Astrocyte (in vitro differentiated cells and primary cell): ENCODE data around the gene PDLIM5. TPM values are rescaled to one million over a fixed set of nuclear protein-coding genes. Genes with fewer than 3 reads are reported as not detected.

Experiments
- DNase-seq: peaks from one replicate; pipeline ENCODE4 v3.0.0-alpha.2; 2010; ENCODE audit warnings: low read depth
- FAIRE-seq: peaks from 2 replicates; lab custom pipeline; 2011; peaks lifted over from hg19 to GRCh38; lab: Jason Lieb, UNC
- H2AFZ ChIP-seq: 2 replicates; pipeline ENCODE4 v1.6.0; 2012; ENCODE audit warnings: low read depth, low read length, inconsistent platforms
- H3K27ac ChIP-seq: 2 replicates; pipeline ENCODE4 v1.5.1; 2011; ENCODE audit warnings: low read depth, low read length, inconsistent platforms
- H3K27me3 ChIP-seq: 2 replicates; pipeline ENCODE4 v1.6.0; 2011; ENCODE audit warnings: low read length, inconsistent platforms; ENCODE audit not compliant: insufficient read depth
- H3K36me3 ChIP-seq: 2 replicates; pipeline ENCODE4 v1.5.1; 2011; ENCODE audit warnings: low read length, inconsistent platforms; ENCODE audit not compliant: insufficient read depth
- H3K4me1 ChIP-seq: 2 replicates; pipeline ENCODE4 v1.5.1; 2011; ENCODE audit warnings: low read length, inconsistent platforms; ENCODE audit not compliant: insufficient read depth
- H3K4me2 ChIP-seq: 2 replicates; pipeline ENCODE4 v1.6.0; 2012; ENCODE audit warnings: low read length, inconsistent platforms
- H3K4me3 ChIP-seq: 2 replicates; pipeline ENCODE4 v1.5.1; 2011; ENCODE audit warnings: low read depth, mild to moderate bottlenecking, low read length, inconsistent platforms; ENCODE audit not compliant: insufficient read depth
- H3K79me2 ChIP-seq: 2 replicates; pipeline ENCODE4 v1.6.0; 2012; ENCODE audit warnings: mild to moderate bottlenecking, low read length, inconsistent platforms; ENCODE audit not compliant: insufficient read depth
- H3K9ac ChIP-seq: 2 replicates; pipeline ENCODE4 v1.6.0; 2012; ENCODE audit warnings: mild to moderate bottlenecking, low read length, inconsistent platforms
- H3K9me3 ChIP-seq: 2 replicates; pipeline ENCODE4 v1.5.1; 2012; ENCODE audit warnings: low read depth, mild to moderate bottlenecking, low read length, inconsistent platforms; ENCODE audit not compliant: insufficient read depth
- H4K20me1 ChIP-seq: 2 replicates; pipeline ENCODE4 v1.6.0; 2012; ENCODE audit warnings: low read length, inconsistent platforms; ENCODE audit not compliant: insufficient read depth
- H3K27ac Mint-ChIP-seq: one replicate; pipeline ENCODE4 v1.8.0; 2021; ENCODE audit warnings: mild to moderate bottlenecking, mixed read lengths; ENCODE audit not compliant: unreplicated experiment
- H3K27me3 Mint-ChIP-seq: one replicate; pipeline ENCODE4 v1.8.0; 2021; ENCODE audit warnings: low read depth, mixed read lengths; ENCODE audit not compliant: unreplicated experiment
- H3K36me3 Mint-ChIP-seq: one replicate; pipeline ENCODE4 v1.8.0; 2021; ENCODE audit warnings: low read depth, mixed read lengths; ENCODE audit not compliant: unreplicated experiment
- H3K4me1 Mint-ChIP-seq: one replicate; pipeline ENCODE4 v1.8.0; 2021; ENCODE audit warnings: low read depth, mixed read lengths; ENCODE audit not compliant: unreplicated experiment
- H3K4me3 Mint-ChIP-seq: one replicate; pipeline ENCODE4 v1.8.0; 2021; ENCODE audit warnings: mild to moderate bottlenecking, moderate library complexity, mixed read lengths; ENCODE audit not compliant: unreplicated experiment
- H3K9me3 Mint-ChIP-seq: one replicate; pipeline ENCODE4 v1.8.0; 2021; ENCODE audit warnings: mild to moderate bottlenecking, mixed read lengths; ENCODE audit not compliant: unreplicated experiment
- CTCF ChIP-seq: IDR thresholded peaks from 2 replicates; pipeline ENCODE4 v1.5.1; 2011; ENCODE audit warnings: low read depth, mild to moderate bottlenecking, inconsistent platforms, low read length, moderate library complexity; ENCODE audit not compliant: insufficient read depth
- EZH2 ChIP-seq: IDR thresholded peaks from 2 replicates; pipeline ENCODE4 v1.6.1; 2012; ENCODE audit warnings: mild to moderate bottlenecking, low read length, inconsistent platforms; ENCODE audit not compliant: insufficient read depth
- total RNA-seq: library from RNA; stranded (reverse); gene quantifications from 2 replicates; pipeline ENCODE4 v1.2.1, GENCODE V29; 2021

PDLIM5 gene
- total RNA-seq, 1 donor from 2014 or later: 181 TPM

GRCh38 chr4:94698187-94698586, 246.4 kb downstream of the PDLIM5 start:
- H3K27me3 ChIP-seq: no peaks in the 10 kb centered on the region
- no peak for TF ChIP-seq CTCF
- no peak for TF ChIP-seq EZH2
- Mint-ChIP-seq H3K9me3 (no peaks in the 10 kb centered on the region), H3K27me3 (no peaks in the 10 kb centered on the region), H3K27ac (no peak overlapping the region), H3K4me3 (no peak overlapping the region), H3K36me3 (no peaks in the 10 kb centered on the region), H3K4me1 (no peaks in the 10 kb centered on the region)
- no peaks in the 10 kb centered on the region for H3K4me1 ChIP-seq
- no peak overlapping the region for H3K27ac ChIP-seq
- H3K9ac ChIP-seq: no peak overlapping the region
- no peaks in the 10 kb centered on the region for H3K9me3 ChIP-seq
- no peak for DNase-seq
- no peaks in the 10 kb centered on the region for H3K36me3 ChIP-seq
- H3K79me2 ChIP-seq: no peaks in the 10 kb centered on the region
- FAIRE-seq: no peak
- H3K4me3 ChIP-seq: no peak overlapping the region
- H2AFZ ChIP-seq: no peak overlapping the region
- no peak overlapping the region for H3K4me2 ChIP-seq
- no peaks in the 10 kb centered on the region for H4K20me1 ChIP-seq

- Mint-ChIP-seq H3K27ac (no peak overlapping the region), H3K4me1 (no peaks in the 10 kb centered on the region), H3K36me3 (no peaks in the 10 kb centered on the region), H3K9me3 (no peaks in the 10 kb centered on the region), H3K4me3 (no peak overlapping the region), H3K27me3 (no peaks in the 10 kb centered on the region)
- TF ChIP-seq EZH2 (no peak), CTCF (no peak)
- Histone ChIP-seq H2AFZ (no peak overlapping the region), H3K79me2 (no peaks in the 10 kb centered on the region), H3K9me3 (no peaks in the 10 kb centered on the region), H3K36me3 (no peaks in the 10 kb centered on the region), H3K27me3 (no peaks in the 10 kb centered on the region), H3K4me1 (no peaks in the 10 kb centered on the region), H3K9ac (no peak overlapping the region), H3K27ac (no peak overlapping the region), H4K20me1 (no peaks in the 10 kb centered on the region), H3K4me3 (no peak overlapping the region), H3K4me2 (no peak overlapping the region)
- no peak for DNase-seq
- FAIRE-seq: no peak
These were observed 248.6 kb downstream of the PDLIM5 start for GRCh38 chr4:94700298-94700697.

GRCh38 chr4:94701631-94702300, 250.0 kb downstream of the PDLIM5 start:
- DNase-seq: no peak
- Histone ChIP-seq H3K27me3 (no peaks in the 10 kb centered on the region), H3K9ac (no peak overlapping the region), H3K79me2 (no peaks in the 10 kb centered on the region), H3K36me3 (no peaks in the 10 kb centered on the region), H4K20me1 (no peaks in the 10 kb centered on the region), H2AFZ (peak overlapping the region; percentile 78), H3K4me1 (no peaks in the 10 kb centered on the region), H3K9me3 (no peaks in the 10 kb centered on the region), H3K27ac (no peak overlapping the region), H3K4me3 (no peak overlapping the region), H3K4me2 (peak overlapping the region; percentile 57)
- Mint-ChIP-seq H3K27me3 (no peaks in the 10 kb centered on the region), H3K9me3 (no peaks in the 10 kb centered on the region), H3K27ac (no peak overlapping the region), H3K36me3 (no peaks in the 10 kb centered on the region), H3K4me1 (no peaks in the 10 kb centered on the region), H3K4me3 (no peak overlapping the region)
- TF ChIP-seq CTCF: no peak
- no peak for TF ChIP-seq EZH2
- no peak for FAIRE-seq
